GM03348 (cell line): ENCODE data around the gene ZNF584.
"Not testable (repeated sequence)": the region's sequence is repeated elsewhere in the genome, so short reads cannot be mapped to it uniquely, and the experiment has no call there.

Experiments used
- DNase-seq: peaks from one replicate; pipeline ENCODE4 v3.0.0; 2012; ENCODE audit warnings: low spot score

ZNF584 gene

GRCh38 chr19:58408152-58409009 is at the start of gene ZNF584:
TSS of gene ZNF584 (plus strand) at chr19:58408649. CDS start at chr19:58409148, 499 bp downstream.
- peak; percentile 96 for DNase-seq

GRCh38 chr19:58361900-58362271 is 46.6 kb upstream of the ZNF584 start:
- no peak for DNase-seq

- peak; percentile 98 for DNase-seq
These were observed 46.0 kb upstream of the ZNF584 start, which contains the start of gene ZNF497 for GRCh38 chr19:58362272-58362994. TSS of gene ZNF497 (minus strand) at chr19:58362751. CDS start at chr19:58357635, 5,116 bp downstream.

- DNase-seq = no peak
These were observed 44.3 kb upstream of the ZNF584 start for GRCh38 chr19:58364146-58364545.

GRCh38 chr19:58366585-58367430 is 41.6 kb upstream of the ZNF584 start:
- DNase-seq = no peak

GRCh38 chr19:58367698-58368454 is 40.6 kb upstream of the ZNF584 start:
- no peak for DNase-seq

GRCh38 chr19:58368561-58369360 is 39.7 kb upstream of the ZNF584 start:
- no peak for DNase-seq

- no peak for DNase-seq
These were observed 35.9 kb upstream of the ZNF584 start for GRCh38 chr19:58372311-58373133.

- DNase-seq = no peak
These were observed 34.2 kb upstream of the ZNF584 start for GRCh38 chr19:58374200-58374599.

- not testable (repeated sequence) for DNase-seq
These were observed 31.7 kb upstream of the ZNF584 start for GRCh38 chr19:58376724-58377123.

- no peak for DNase-seq
These were observed 29.2 kb upstream of the ZNF584 start for GRCh38 chr19:58379246-58379645.

- no peak for DNase-seq
These were observed 28.3 kb upstream of the ZNF584 start for GRCh38 chr19:58380037-58380661.

- DNase-seq = peak; percentile 96
These were observed 27.6 kb upstream of the ZNF584 start, which contains the start of gene ZNF837 for GRCh38 chr19:58380662-58381459. TSS of gene ZNF837 (minus strand) at chr19:58381030. CDS start at chr19:58369332, 11,698 bp downstream.

GRCh38 chr19:58381460-58382212 is 26.8 kb upstream of the ZNF584 start:
- DNase-seq = no peak

- DNase-seq = no peak
These were observed 25.3 kb upstream of the ZNF584 start for GRCh38 chr19:58382997-58383603.

GRCh38 chr19:58385313-58385890 is 23.0 kb upstream of the ZNF584 start:
- no peak for DNase-seq
